ENCODE results near the gene MGST3. TPM values are rescaled to one million over a fixed set of nuclear protein-coding genes. Genes with fewer than 3 reads are reported as not detected.
"Not testable (repeated sequence)": the region's sequence is repeated elsewhere in the genome, so short reads cannot be mapped to it uniquely, and the experiment has no call there.

The MGST3 gene
- total RNA-seq, 4 donors from 2014 or later, result 47.0 to 513 (median 407) TPM

- no peak overlapping the region for H3K4me3 ChIP-seq
- H3K4me1 ChIP-seq, result no peaks in the 10 kb centered on the region
- no peaks in the 10 kb centered on the region for H3K27me3 ChIP-seq
- H3K27ac ChIP-seq, result no peak overlapping the region
- TF ChIP-seq, protein P1, sequence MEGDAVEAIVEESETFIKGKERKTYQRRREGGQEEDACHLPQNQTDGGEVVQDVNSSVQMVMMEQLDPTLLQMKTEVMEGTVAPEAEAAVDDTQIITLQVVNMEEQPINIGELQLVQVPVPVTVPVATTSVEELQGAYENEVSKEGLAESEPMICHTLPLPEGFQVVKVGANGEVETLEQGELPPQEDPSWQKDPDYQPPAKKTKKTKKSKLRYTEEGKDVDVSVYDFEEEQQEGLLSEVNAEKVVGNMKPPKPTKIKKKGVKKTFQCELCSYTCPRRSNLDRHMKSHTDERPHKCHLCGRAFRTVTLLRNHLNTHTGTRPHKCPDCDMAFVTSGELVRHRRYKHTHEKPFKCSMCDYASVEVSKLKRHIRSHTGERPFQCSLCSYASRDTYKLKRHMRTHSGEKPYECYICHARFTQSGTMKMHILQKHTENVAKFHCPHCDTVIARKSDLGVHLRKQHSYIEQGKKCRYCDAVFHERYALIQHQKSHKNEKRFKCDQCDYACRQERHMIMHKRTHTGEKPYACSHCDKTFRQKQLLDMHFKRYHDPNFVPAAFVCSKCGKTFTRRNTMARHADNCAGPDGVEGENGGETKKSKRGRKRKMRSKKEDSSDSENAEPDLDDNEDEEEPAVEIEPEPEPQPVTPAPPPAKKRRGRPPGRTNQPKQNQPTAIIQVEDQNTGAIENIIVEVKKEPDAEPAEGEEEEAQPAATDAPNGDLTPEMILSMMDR (IDR thresholded peaks at IDR 0.05), result no peak
- no peak for TF ChIP-seq POLR2A (IDR thresholded peaks at IDR 0.05)
- H3K36me3 ChIP-seq, result peaks cover 0 to 75% (median 0%) of the 10 kb centered on the region in 3 donors
- no peak for DNase-seq
- no peaks in the 10 kb centered on the region for H3K9me3 ChIP-seq
These were observed 47.5 kb downstream of the MGST3 start for GRCh38 chr1:165678509-165678908.

DNA sequence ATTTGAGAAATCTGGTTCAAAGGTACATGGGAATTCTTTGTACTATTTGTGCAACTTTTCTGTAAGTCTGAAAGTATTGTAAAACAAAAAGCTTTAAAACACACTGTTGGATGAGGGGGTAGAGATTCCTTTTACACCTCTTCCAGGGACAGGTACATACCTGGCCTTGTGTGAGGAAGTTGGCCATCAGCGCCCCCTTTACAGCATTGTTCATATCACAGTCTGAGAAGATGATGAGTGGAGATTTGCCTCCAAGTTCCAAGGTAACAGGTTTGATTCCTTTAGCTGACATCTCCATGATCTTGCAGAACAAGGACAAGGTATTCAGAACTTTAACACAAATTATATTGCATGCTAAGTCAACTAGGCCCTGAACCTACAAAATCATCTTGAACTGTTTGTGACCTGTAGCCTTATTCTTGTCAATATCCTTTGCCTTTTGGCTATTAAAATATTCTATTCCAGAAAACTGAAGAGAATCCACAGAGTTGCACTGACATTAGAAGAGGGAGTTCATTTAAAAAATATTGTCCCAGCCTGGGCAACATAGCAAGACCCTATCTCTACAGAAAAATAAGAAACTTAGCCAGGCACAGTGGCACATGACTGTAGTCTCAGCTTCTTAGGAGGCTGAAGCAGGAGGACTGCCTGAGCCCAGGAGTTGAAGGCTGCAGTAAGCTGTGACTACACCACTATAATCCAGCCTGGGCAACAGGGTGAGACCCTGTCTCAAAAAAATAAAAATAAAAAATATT lies 48.4 kb downstream of the MGST3 start:
- no peak overlapping the region for H3K27ac ChIP-seq
- TF ChIP-seq, protein P1 (IDR thresholded peaks at IDR 0.05), result peak in 1 of 6 experiments; percentile 22
- TF ChIP-seq POLR2A (IDR thresholded peaks at IDR 0.05), result no peak
- no peaks in the 10 kb centered on the region for H3K9me3 ChIP-seq
- no peak for DNase-seq
- H3K4me3 ChIP-seq, result no peak overlapping the region
- no peaks in the 10 kb centered on the region for H3K27me3 ChIP-seq
- H3K36me3 ChIP-seq, result peaks cover 0 to 75% (median 0%) of the 10 kb centered on the region in 3 donors
- no peaks in the 10 kb centered on the region for H3K4me1 ChIP-seq

DNA sequence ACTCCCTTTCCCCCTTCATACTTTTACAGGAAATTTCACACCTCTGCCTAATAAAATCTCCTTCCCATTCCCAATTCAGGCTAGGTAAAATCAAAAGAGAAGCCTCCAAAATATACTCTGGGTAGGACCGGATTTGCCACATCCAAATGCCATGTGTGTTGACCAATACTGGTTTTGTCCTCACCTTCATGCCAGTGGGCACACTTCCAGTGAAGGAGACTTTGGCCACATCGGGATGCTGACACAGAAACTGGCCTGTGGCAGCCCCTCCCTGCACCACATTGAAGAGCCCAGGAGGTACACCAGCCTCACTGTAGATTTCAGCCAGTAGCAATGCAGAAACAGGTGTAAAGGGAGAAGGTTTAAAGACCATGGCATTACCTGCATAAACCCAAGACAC lies 49.3 kb downstream of the MGST3 start:
- H3K27ac ChIP-seq, result no peak overlapping the region
- DNase-seq, result no peak
- TF ChIP-seq, protein P1 (IDR thresholded peaks at IDR 0.05), result no peak
- TF ChIP-seq POLR2A (IDR thresholded peaks at IDR 0.05), result no peak
- no peaks in the 10 kb centered on the region for H3K27me3 ChIP-seq
- peaks cover 0 to 75% (median 0%) of the 10 kb centered on the region in 3 donors for H3K36me3 ChIP-seq
- H3K4me1 ChIP-seq, result no peaks in the 10 kb centered on the region
- no peaks in the 10 kb centered on the region for H3K9me3 ChIP-seq
- H3K4me3 ChIP-seq, result no peak overlapping the region

DNA sequence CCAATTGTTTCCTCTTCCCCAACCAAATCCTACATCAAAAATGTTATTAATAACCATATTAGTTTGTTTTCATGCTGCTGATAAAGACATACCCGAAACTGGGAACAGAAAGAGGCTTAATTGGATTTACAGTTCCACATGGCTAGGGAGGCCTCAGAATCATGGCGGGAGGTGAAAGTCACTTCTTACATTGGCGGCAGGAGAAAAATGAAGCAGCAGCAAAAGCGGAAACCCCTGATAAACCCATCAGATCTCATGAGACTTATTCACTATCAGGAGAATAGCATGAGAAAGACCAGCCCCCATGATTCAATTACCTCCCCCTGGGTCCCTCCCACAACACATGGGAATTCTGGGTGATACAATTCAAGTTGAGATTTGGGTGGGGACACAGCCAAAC lies 49.7 kb downstream of the MGST3 start:
- not testable (repeated sequence) for H3K27me3 ChIP-seq, H3K4me3 ChIP-seq, H3K4me1 ChIP-seq, H3K9me3 ChIP-seq, DNase-seq, H3K27ac ChIP-seq
- peaks cover 0 to 74% (median 0%) of the 10 kb centered on the region in 3 donors for H3K36me3 ChIP-seq

GRCh38 chr1:165683848-165684485 lies 52.9 kb downstream of the MGST3 start:
- TF ChIP-seq, protein P1 (IDR thresholded peaks at IDR 0.05), result no peak
- Histone ChIP-seq H3K27me3 (no peaks in the 10 kb centered on the region), H3K27ac (no peak overlapping the region), H3K4me1 (no peaks in the 10 kb centered on the region), H3K9me3 (no peaks in the 10 kb centered on the region), H3K4me3 (no peak overlapping the region), H3K36me3 (peaks cover 0 to 53% (median 0%) of the 10 kb centered on the region in 3 donors)
- no peak for DNase-seq

All from Peyer's patch (tissue), 4 donors.